GM21390 (cell line): ENCODE data around the gene SLC35C1.
A peak's percentile ranks its signal among the peaks of the same experiment; 100 is the strongest.
"Not testable (repeated sequence)": the region's sequence is repeated elsewhere in the genome, so short reads cannot be mapped to it uniquely, and the experiment has no call there.

ENCODE experiments used
- ATAC-seq: cut with Tn5 transposase; IDR thresholded peaks from one replicate; pipeline ENCODE4 v1.9.1; 2021; ENCODE audit not compliant: unreplicated experiment

The SLC35C1 gene

DNA sequence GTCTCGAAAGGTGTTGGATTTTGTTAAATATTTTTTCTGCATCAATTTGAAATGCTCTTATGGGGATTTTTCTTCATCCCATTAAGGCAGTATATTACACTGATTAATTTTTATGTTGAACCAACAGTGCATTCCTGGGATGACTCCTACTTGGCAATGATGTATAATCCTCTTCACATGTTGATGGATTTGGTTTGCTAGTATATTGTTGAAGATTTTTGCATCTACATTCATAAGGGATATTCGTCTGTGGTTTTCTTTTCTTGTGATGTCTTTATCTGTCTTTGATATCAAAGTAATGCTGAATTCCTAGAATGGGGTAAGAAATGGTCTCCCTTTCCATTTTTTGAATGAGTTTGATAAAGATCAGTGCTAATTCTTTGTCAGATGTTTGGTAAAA lies 18.7 kb upstream of the SLC35C1 start:
- ATAC-seq: no peak

GRCh38 chr11:45788887-45789286 lies 16.1 kb upstream of the SLC35C1 start:
- ATAC-seq: no peak

- ATAC-seq: no peak
These were observed 13.4 kb upstream of the SLC35C1 start for GRCh38 chr11:45791524-45791923.

DNA sequence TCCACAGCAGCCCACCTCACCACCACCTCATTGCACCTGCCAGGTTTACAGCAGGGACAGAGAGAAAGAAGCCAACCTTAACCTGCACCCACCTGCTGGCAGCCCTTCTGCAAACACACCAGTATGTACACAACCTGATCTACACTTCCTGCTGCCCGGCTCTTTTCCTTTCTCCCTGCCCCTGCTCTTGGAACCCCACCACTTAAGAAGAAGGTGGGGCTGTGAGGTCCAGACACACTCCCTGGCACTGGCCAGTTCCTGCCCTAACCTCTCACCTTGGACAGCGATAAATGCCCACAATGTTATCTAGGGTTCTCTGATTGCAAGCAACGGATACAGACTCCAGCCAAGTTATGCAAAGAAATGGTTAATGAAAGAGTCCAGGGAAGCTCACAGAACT lies 10.8 kb upstream of the SLC35C1 start:
- no peak for ATAC-seq

GRCh38 chr11:45795379-45795778 lies 9.6 kb upstream of the SLC35C1 start:
- ATAC-seq: no peak

DNA sequence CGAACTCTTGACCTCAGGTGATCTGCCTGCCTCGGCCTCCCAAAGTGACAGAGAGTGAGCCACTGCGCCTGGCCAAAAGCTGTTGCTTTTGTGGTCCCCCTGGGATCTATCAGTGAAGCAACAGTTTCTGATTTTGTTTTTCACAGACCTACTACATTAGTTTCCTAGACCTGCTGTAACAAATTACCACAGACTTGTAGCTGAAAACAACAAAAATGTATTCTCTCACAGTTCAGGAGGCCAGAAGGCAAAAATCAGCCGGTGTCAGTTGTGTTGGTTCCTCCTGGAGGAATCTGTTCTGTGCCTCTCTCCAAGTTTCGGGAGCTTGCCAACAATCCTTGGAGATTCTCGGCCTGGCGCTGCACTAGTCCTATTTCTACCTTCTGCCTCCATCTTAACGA lies 8.5 kb upstream of the SLC35C1 start:
- no peak for ATAC-seq

- no peak for ATAC-seq
These were observed 6.0 kb upstream of the SLC35C1 start for GRCh38 chr11:45798793-45799441.

DNA sequence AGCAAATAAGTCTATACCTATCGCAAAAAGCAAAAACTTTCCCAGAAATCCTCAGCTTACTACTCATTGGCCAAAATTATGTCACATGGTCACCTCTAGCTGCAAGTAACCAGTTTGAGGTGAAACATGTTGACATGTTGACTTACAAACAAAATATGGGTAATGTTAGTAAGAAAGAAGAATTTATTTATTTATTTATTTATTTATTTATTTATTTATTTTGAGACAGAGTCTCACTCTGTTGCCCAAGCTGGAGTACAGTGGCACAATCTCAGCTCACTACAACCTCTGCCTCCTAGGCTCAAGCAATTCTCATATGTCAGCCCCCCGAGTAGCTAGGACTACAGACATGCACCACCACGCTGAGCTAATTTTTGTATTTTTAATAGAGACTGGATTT lies 5.4 kb upstream of the SLC35C1 start:
- ATAC-seq: no peak

- no peak for ATAC-seq
These were observed 4.7 kb upstream of the SLC35C1 start for GRCh38 chr11:45800261-45800660.

GRCh38 chr11:45801723-45802315 lies 3.1 kb upstream of the SLC35C1 start:
- ATAC-seq: no peak

DNA sequence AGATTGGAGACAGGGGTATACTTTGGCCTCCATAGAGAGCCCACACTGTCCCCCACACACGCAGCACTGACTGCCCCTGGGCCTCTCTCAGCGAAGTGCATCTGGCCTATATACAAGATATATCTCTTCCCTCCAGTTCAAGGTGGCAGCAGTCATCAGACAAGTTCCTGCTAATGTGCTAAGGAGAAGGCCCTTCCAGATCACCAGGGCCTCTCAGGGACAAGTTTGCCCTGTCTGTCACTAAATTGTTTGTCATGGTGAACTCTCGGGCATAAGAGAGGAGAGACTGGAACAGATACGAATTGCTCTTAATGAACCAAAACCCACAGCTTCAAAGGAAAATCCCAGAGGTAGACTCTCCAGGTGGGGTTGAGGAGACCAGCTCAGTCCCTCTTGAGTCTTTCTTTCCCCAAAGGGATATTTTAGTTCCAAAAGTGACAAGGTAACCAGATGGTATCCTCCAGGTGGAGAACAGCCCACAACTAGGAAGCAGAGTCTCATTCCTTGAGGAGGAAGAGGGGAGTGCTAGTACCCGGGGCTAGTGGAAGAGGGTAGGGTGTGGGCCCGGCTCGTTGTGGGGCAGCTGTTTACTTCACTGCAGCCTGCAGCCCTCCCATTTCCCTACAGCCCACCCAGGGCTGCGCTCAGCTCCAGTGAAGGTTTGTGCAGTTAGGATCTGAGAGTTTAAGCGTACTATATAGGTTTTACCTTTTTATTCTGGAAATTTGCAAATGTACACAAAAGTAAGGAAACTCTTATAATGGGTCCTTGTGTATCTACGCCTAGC lies 2.2 kb upstream of the SLC35C1 start:
- no peak for ATAC-seq

DNA sequence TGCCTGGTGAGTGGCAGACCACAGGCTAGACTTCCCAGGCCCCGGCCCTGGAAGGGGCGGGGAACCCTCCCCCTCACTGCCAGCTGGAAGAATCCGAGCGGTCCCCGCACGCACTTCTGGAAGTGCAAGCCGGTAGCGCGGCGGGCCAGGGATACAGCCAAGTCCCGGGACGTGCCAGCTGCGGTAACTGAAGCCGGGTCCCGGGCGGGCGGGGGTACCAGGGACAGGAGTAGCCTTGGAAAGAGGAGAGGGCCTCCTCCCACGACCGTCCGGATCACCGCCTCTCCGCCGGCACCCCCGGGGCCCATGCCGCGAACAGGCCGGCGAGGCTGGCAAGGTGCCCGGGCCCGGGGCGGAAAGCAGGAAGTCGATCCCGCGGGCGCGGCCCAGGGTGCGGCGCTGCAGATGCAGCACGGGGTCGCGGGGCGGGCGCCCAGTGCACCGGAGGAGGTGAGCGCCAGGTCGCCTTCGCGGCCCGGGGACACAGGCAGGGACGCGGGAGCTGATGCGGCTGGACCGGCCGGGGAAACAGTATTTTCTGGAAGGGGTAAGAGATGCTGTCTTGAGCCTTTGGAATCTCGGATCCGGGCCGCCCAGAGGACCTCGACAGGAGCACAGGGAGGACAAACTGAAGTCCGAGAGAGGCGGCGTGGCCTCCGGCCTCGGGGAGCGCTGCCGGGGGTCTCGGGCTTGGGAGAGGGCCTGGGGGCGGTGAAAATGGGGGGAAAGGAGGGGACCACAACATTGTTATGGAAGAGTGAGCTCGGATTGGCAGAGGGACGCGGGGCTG lies 783 bp upstream of the SLC35C1 start:
- peak; percentile 31 for ATAC-seq

DNA sequence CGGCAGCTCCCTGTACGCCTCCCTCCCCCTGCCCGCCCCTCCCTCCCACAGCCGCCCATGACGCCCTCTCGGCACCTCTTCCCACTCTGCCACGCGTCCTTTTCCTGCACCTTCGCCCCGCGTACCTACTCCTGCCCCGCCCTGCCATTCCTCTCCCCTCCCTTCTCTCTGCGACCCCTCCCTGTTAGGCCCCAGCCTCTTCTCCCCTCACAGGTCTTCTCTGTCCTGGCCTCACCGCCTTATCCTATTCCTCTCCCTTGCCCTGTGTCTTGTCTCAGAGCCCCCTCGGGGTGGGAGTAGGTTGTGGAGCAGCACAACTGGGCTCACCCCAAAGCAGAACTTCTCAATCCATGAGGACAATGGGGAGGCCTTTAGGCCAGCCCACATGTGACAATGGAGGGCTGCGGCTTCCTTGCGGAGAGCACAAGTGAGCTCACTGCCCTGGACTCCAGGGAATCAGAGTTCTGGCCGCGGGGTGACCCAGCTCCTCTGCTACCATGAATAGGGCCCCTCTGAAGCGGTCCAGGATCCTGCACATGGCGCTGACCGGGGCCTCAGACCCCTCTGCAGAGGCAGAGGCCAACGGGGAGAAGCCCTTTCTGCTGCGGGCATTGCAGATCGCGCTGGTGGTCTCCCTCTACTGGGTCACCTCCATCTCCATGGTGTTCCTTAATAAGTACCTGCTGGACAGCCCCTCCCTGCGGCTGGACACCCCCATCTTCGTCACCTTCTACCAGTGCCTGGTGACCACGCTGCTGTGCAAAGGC lies 539 bp downstream of the SLC35C1 start:
- peak; percentile 30 for ATAC-seq

DNA sequence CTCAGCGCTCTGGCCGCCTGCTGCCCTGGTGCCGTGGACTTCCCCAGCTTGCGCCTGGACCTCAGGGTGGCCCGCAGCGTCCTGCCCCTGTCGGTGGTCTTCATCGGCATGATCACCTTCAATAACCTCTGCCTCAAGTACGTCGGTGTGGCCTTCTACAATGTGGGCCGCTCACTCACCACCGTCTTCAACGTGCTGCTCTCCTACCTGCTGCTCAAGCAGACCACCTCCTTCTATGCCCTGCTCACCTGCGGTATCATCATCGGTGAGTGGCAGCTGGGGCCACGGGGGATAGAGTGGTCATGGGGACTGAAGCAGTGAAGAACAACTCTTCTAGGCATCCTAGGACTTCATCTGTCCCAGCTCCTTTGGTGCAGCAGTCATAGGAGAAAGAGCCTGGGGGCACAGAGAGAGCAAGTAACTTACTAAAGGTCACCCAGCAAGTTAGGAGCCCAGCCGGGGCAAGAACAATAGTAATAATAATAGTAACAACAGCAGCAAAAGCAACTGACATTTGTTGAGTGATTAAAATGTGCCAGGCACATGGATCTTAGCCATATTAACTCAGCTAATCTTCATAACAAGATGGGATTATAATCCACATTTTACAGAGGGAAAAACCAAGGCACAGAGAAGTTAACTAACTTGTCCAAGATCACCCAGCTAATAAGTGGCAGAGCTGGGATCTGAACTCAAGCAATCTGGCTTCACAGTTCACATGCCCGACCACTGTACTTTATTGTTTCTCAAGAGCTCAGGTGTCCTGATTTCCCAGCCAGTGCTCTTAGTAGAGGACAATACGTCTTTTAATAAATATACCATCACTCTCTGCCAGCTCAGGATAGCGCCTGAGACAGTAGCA lies 1.4 kb downstream of the SLC35C1 start:
- ATAC-seq: no peak

GRCh38 chr11:45806937-45807791 lies 2.2 kb downstream of the SLC35C1 start:
- ATAC-seq: no peak

- ATAC-seq: no peak
These were observed 2.9 kb downstream of the SLC35C1 start for GRCh38 chr11:45807792-45808238.

DNA sequence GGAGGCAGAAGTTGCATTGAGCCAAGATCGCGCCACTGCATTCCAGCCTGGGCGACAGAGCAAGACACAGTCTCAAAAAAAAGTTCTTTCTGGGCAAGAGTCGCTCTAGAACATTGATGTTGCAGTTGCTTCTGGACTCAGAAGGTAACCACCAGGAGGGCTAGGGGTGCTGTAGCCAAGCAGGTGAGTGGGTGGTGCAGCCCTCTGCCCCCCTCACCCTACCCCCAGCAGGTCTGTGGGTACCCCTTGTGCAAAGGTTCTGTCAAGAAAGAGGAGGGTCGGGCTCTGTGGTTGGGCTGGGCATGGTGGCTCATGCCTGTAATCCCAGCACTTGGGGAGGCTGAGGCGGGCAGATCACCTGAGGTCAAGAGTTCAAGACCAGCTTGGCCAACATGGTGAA lies 3.5 kb downstream of the SLC35C1 start:
- ATAC-seq: not testable (repeated sequence)

GRCh38 chr11:45809456-45810395 lies 4.8 kb downstream of the SLC35C1 start:
- no peak for ATAC-seq
